H1 (cell line): ENCODE results near the gene CD247. TPM values are rescaled to one million over a fixed set of nuclear protein-coding genes. Genes with fewer than 3 reads are reported as not detected.

Experiments used
- CTCF ChIA-PET: fragments of 300-600 bp; sonication (Branson Sonifier 250); formaldehyde crosslinking; loops from one replicate; lab custom pipeline; 2021; ENCODE audit not compliant: partially characterized antibody; lab: Charles Lee
- POLR2A ChIA-PET: fragments of 300-600 bp; sonication (Branson Sonifier 250); formaldehyde crosslinking; loops from one replicate; lab custom pipeline; 2021; ENCODE audit warnings: inconsistent platforms; ENCODE audit not compliant: partially characterized antibody; lab: Charles Lee
- DNase-seq, 2 experiments: peaks; one replicate each; pipeline versions ENCODE4 v3.0.0 to v3.0.0-alpha.2; 2010 to 2022; ENCODE audit warnings: low spot score in 2 of 2, low read depth in 1 of 2, mixed read lengths in 1 of 2
- FAIRE-seq: peaks from 2 replicates; lab custom pipeline; 2011; peaks lifted over from hg19 to GRCh38; lab: Jason Lieb, UNC
- H2AFZ ChIP-seq: 2 replicates; pipeline ENCODE4 v1.8.1; 2012; ENCODE audit warnings: low read length, inconsistent platforms
- H2AK5ac ChIP-seq: 2 replicates; pipeline ENCODE4 v1.6.1; 2013; ENCODE audit warnings: low read depth, low read length
- H2BK120ac ChIP-seq: replicated peaks from 2 replicates; pipeline ENCODE3; 2013; ENCODE audit warnings: low read depth, low read length, inconsistent platforms
- H2BK12ac ChIP-seq: 2 replicates; pipeline ENCODE4 v1.6.1; 2013; ENCODE audit warnings: low read depth, low read length
- H2BK15ac ChIP-seq: 2 replicates; pipeline ENCODE4 v1.6.1; 2013; ENCODE audit warnings: low read length
- H2BK20ac ChIP-seq: 2 replicates; pipeline ENCODE4 v1.6.1; 2013; ENCODE audit warnings: low read length
- H2BK5ac ChIP-seq: 2 replicates; pipeline ENCODE4 v1.6.1; 2013; ENCODE audit warnings: low read depth, low read length
- H3K14ac ChIP-seq: 2 replicates; pipeline ENCODE4 v1.6.1; 2013; ENCODE audit warnings: inconsistent platforms; ENCODE audit not compliant: insufficient read length
- H3K18ac ChIP-seq: 2 replicates; pipeline ENCODE4 v1.6.1; 2013; ENCODE audit warnings: low read length; ENCODE audit errors: extremely low read depth
- H3K23ac ChIP-seq: 2 replicates; pipeline ENCODE4 v1.6.1; 2013; ENCODE audit warnings: inconsistent platforms; ENCODE audit not compliant: insufficient read length
- H3K23me2 ChIP-seq: 2 replicates; pipeline ENCODE4 v1.6.1; 2013; ENCODE audit warnings: low read depth, low read length
- H3K27ac ChIP-seq: 2 replicates; pipeline ENCODE4 v1.6.1; 2011; ENCODE audit warnings: low read depth, low read length, inconsistent platforms
- H3K27me3 ChIP-seq, 4 experiments: replicated peaks in 1 of 4; 1 replicate in 1 of 4; 2 replicates in 3 of 4; pipeline versions ENCODE4 v1.6.1 to v1.8.1; 2011 to 2013; ENCODE audit warnings: low read length in 3 of 4, mild to moderate bottlenecking in 3 of 4, inconsistent platforms in 2 of 4, mixed read lengths in 2 of 4, moderate library complexity in 1 of 4; ENCODE audit not compliant: control insufficient read depth in 3 of 4, insufficient read depth in 3 of 4; ENCODE audit errors: extremely low read depth in 1 of 4
- H3K36me3 ChIP-seq, 4 experiments: 2 replicates each; pipeline versions ENCODE4 v1.6.1 to v1.8.1; 2011 to 2013; ENCODE audit warnings: mild to moderate bottlenecking in 4 of 4, low read length in 3 of 4, moderate library complexity in 2 of 4, control low read depth in 1 of 4, inconsistent platforms in 1 of 4; ENCODE audit not compliant: insufficient read depth in 4 of 4, control insufficient read depth in 2 of 4
- H3K4ac ChIP-seq: replicated peaks from 2 replicates; pipeline ENCODE3; 2013; ENCODE audit warnings: low read length, low read depth, mixed read lengths, inconsistent platforms; ENCODE audit not compliant: insufficient read length
- H3K4me1 ChIP-seq, 4 experiments: replicated peaks in 1 of 4; 1 replicate in 1 of 4; 2 replicates in 3 of 4; pipeline versions ENCODE4 v1.6.1 to v1.8.1; 2011 to 2013; ENCODE audit warnings: low read length in 3 of 4, inconsistent platforms in 2 of 4, mixed read lengths in 1 of 4; ENCODE audit not compliant: insufficient read depth in 4 of 4, control insufficient read depth in 3 of 4
- H3K4me2 ChIP-seq, 2 experiments: 2 replicates each; pipeline versions ENCODE4 v1.6.1 to v1.8.1; 2011 to 2013; ENCODE audit warnings: low read depth in 2 of 2, low read length in 2 of 2, control low read depth in 1 of 2, inconsistent platforms in 1 of 2, mild to moderate bottlenecking in 1 of 2; ENCODE audit not compliant: insufficient read depth in 1 of 2
- H3K4me3 ChIP-seq, 4 experiments: fragments of 200-600, 300-600 bp in 1 of 4; sonication (generic), shearing (Covaris generic), sonication (Bioruptor Twin) in 1 of 4; 2 replicates each; pipeline versions ENCODE4 v1.5.1 to v1.8.1; 2011 to 2016; ENCODE audit warnings: low read length in 4 of 4, low read depth in 3 of 4, control low read depth in 2 of 4, inconsistent platforms in 2 of 4, mild to moderate bottlenecking in 2 of 4, mixed read lengths in 1 of 4, moderate library complexity in 1 of 4; ENCODE audit not compliant: insufficient read depth in 2 of 4; ENCODE audit errors: extremely low read depth in 1 of 4
- H3K56ac ChIP-seq: replicated peaks from 2 replicates; pipeline ENCODE3; 2013; ENCODE audit warnings: low read depth, mild to moderate bottlenecking, mixed read lengths, low read length, inconsistent platforms; ENCODE audit not compliant: insufficient read length
- H3K79me1 ChIP-seq: 2 replicates; pipeline ENCODE4 v1.6.1; 2013; ENCODE audit warnings: low read depth, low read length, control low read depth
- H3K79me2 ChIP-seq, 2 experiments: 2 replicates each; pipeline versions ENCODE4 v1.6.1 to v1.8.1; 2012 to 2013; ENCODE audit warnings: low read length in 2 of 2, mild to moderate bottlenecking in 2 of 2, inconsistent platforms in 1 of 2; ENCODE audit not compliant: insufficient read depth in 2 of 2, control insufficient read depth in 1 of 2
- H3K9ac ChIP-seq, 4 experiments: replicated peaks in 1 of 4; 1 replicate in 1 of 4; 2 replicates in 3 of 4; pipeline versions ENCODE4 v1.6.1 to v1.8.1; 2011 to 2013; ENCODE audit warnings: low read depth in 3 of 4, low read length in 3 of 4, control low read depth in 2 of 4, mild to moderate bottlenecking in 2 of 4, moderate library complexity in 2 of 4, inconsistent platforms in 1 of 4; ENCODE audit errors: extremely low read depth in 1 of 4
- H3K9me3 ChIP-seq, 2 experiments: 2 replicates each; pipeline versions ENCODE4 v1.6.1 to v1.8.1; 2012 to 2013; ENCODE audit warnings: mild to moderate bottlenecking in 2 of 2, moderate library complexity in 2 of 2, control low read depth in 1 of 2, inconsistent platforms in 1 of 2, low read depth in 1 of 2, low read length in 1 of 2, mixed read lengths in 1 of 2; ENCODE audit not compliant: insufficient read depth in 2 of 2
- H4K20me1 ChIP-seq, 2 experiments: replicated peaks in 1 of 2; 2 replicates each; pipeline versions ENCODE3 to v1.8.1; 2011 to 2013; ENCODE audit warnings: inconsistent platforms in 2 of 2, low read length in 2 of 2, mild to moderate bottlenecking in 1 of 2; ENCODE audit not compliant: insufficient read depth in 2 of 2, control insufficient read depth in 1 of 2
- H4K5ac ChIP-seq: 2 replicates; pipeline ENCODE4 v1.6.1; 2013; ENCODE audit warnings: low read length, low read depth, mixed read lengths, inconsistent platforms; ENCODE audit not compliant: insufficient read length
- H4K8ac ChIP-seq: 2 replicates; pipeline ENCODE4 v1.8.0; 2013; ENCODE audit warnings: mild to moderate bottlenecking, moderate library complexity, low read length, inconsistent platforms; ENCODE audit not compliant: insufficient read depth; ENCODE audit errors: extremely low read depth
- H4K91ac ChIP-seq: replicated peaks from 2 replicates; pipeline ENCODE3; 2013; ENCODE audit warnings: low read length, mixed read lengths, inconsistent platforms; ENCODE audit not compliant: insufficient read length
- BACH1 ChIP-seq: IDR thresholded peaks from 2 replicates; pipeline ENCODE4 v1.6.1; 2012; ENCODE audit warnings: low read length, improper control_type of control experiment
- CBX5 ChIP-seq: fragments of 300-800, 300-1000 bp; sonication (generic); IDR thresholded peaks from 2 replicates; pipeline ENCODE4 v1.7.1; 2016; ENCODE audit warnings: antibody characterized with exemption, low read length, low read depth
- CBX8 ChIP-seq: fragments of 300-800, 300-1000 bp; sonication (generic); IDR thresholded peaks from 2 replicates; pipeline ENCODE4 v1.7.1; 2016; ENCODE audit warnings: low read depth, low read length, borderline replicate concordance
- CREB1 ChIP-seq: IDR thresholded peaks from 2 replicates; pipeline ENCODE4 v1.6.1; 2012; ENCODE audit warnings: inconsistent platforms
- EGR1 ChIP-seq: IDR thresholded peaks from 2 replicates; pipeline ENCODE4 v1.6.1; 2011; ENCODE audit warnings: low read depth, low read length, borderline replicate concordance
- EP300 ChIP-seq, 2 experiments: IDR thresholded peaks; 1 replicate in 1 of 2; 2 replicates in 1 of 2; pipeline ENCODE4 v1.6.1; 2011 to 2012; ENCODE audit warnings: low read depth in 2 of 2, low read length in 2 of 2, mild to moderate bottlenecking in 2 of 2, borderline replicate concordance in 1 of 2, inconsistent platforms in 1 of 2, moderate library complexity in 1 of 2
- FOSL1 ChIP-seq: IDR thresholded peaks from 2 replicates; pipeline ENCODE4 v1.6.1; 2011; ENCODE audit warnings: mild to moderate bottlenecking, low read depth, low read length, moderate library complexity; ENCODE audit not compliant: insufficient read depth
- HDAC2 ChIP-seq, 2 experiments: fragments of 300-600 bp in 1 of 2; sonication (generic) in 1 of 2; IDR thresholded peaks; 2 replicates each; pipeline ENCODE4 v1.6.1; 2011 to 2012; ENCODE audit warnings: low read depth in 2 of 2, low read length in 2 of 2, mild to moderate bottlenecking in 2 of 2, moderate library complexity in 2 of 2, borderline replicate concordance in 1 of 2, inconsistent platforms in 1 of 2
- POLR2AphosphoS5 ChIP-seq: IDR thresholded peaks from 2 replicates; pipeline ENCODE4 v1.6.1; 2011; ENCODE audit warnings: low read depth, low read length
- TCF12 ChIP-seq: IDR thresholded peaks from 2 replicates; pipeline ENCODE4 v1.6.1; 2011; ENCODE audit warnings: low read depth, mild to moderate bottlenecking, low read length
- WGBS, 2 experiments: shearing (Covaris generic) in 1 of 2; methylation state at CpG; one replicate each; pipeline versions ENCODE4 v1.1.6 to v1.1.7; 2013 to 2015; ENCODE audit warnings: low lambda C conversion rate in 2 of 2, mixed read lengths in 2 of 2, inconsistent platforms in 1 of 2, low coverage in 1 of 2, missing lambda C conversion rate in 1 of 2; ENCODE audit not compliant: insufficient replicate concordance in 2 of 2, insufficient coverage in 1 of 2, insufficient read length in 1 of 2; ENCODE audit errors: extremely low coverage in 1 of 2, missing lambda C conversion rate in 1 of 2; 5-methylcytosine and 5-hydroxymethylcytosine counted together
- polyA plus RNA-seq, 7 experiments: library from polyadenylated mRNA; depleted of rRNA in 3 of 7; stranded (reverse) in 5 of 7; unstranded in 2 of 7; fragments of >200 nt in 5 of 7; fragments of 200-250 nt in 2 of 7; gene quantifications; 1 replicate in 5 of 7; 2 replicates in 1 of 7; 4 replicates in 1 of 7; pipeline versions ENCODE4 v1.2.1 to v1.2.3, GENCODE V29; 2011 to 2013; ENCODE audit warnings: missing spikeins in 2 of 7, mixed read lengths in 2 of 7
- total RNA-seq: library from RNA; stranded (reverse); fragmentation: NEBNext Ultra II Directional; extraction: Animal tissue kit (Norgen Biotek cat#: 25700); gene quantifications from 2 replicates; pipeline ENCODE4 v1.2.1, GENCODE V29; 2021
- TF ChIP-seq, protein P1 (sequence below): IDR thresholded peaks from 2 replicates; pipeline ENCODE4 v1.6.1; 2012; ENCODE audit warnings: inconsistent platforms

Gene CD247
- total and polyA plus RNA-seq, 2 of the 8 experiments (the other 6 are each of a cell fraction or from before 2014, with no cell fraction given), result 2.0 to 2.2 TPM

DNA sequence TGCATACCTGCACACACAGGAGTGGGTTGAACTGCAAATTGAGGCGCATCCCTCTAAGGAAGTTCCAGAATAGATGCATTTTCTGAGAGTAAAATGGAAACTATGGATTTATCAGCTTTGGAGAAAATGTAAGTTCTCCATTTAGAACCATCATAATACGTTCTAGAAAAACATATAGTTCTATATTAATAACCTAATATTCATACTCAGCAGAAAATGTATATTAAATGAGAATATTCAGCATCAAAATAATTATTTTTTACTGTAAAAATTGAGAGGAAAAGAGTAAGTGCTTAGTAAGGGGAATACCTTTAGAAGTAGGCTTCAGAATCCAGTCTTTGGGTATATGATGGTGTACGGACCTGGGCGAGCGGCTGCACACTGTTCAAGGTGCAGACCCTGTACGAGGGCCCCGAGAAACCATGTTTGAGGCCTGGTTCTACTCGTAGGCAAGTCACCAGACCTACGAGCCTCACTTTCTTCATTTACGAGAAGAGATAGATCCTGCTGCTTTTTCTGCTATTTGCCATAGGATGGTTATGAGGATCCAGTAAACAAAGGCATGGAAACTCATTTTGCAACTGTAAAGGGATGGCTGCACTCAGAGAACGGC is 6.8 kb downstream of the CD247 start:
- H3K56ac ChIP-seq, result no peak overlapping the region
- no peak overlapping the region for H3K27ac ChIP-seq
- no peaks in the 10 kb centered on the region for H3K79me1 ChIP-seq
- H3K23ac ChIP-seq, result no peak overlapping the region
- H3K4me2 ChIP-seq, result no peak overlapping the region
- no peaks in the 10 kb centered on the region for H4K20me1 ChIP-seq
- no peaks in the 10 kb centered on the region for H3K79me2 ChIP-seq
- no peak overlapping the region for H3K14ac ChIP-seq
- 85% methylated on average over 11 of the region's 11 CpGs; no CpG with 5 or more reads in 1 of the 2 experiments for WGBS, 2 experiments
- FAIRE-seq, result no peak
- no peak overlapping the region for H3K9ac ChIP-seq
- POLR2A ChIA-PET, result no interaction called here
- no peaks in the 10 kb centered on the region for H3K36me3 ChIP-seq
- no peak overlapping the region for H3K4ac ChIP-seq
- no peak overlapping the region for H3K4me3 ChIP-seq
- no peak overlapping the region for H4K8ac ChIP-seq
- H2BK20ac ChIP-seq, result no peak overlapping the region
- no peak overlapping the region for H2AK5ac ChIP-seq
- peaks cover 0 to 6% (median 1%) of the 10 kb centered on the region in 4 experiments; a peak in 2 of 7 replicates for H3K4me1 ChIP-seq
- no peaks in the 10 kb centered on the region for H3K9me3 ChIP-seq
- no peak overlapping the region for H4K91ac ChIP-seq
- H2BK5ac ChIP-seq, result no peak overlapping the region
- H2BK12ac ChIP-seq, result no peak overlapping the region
- no peaks in the 10 kb centered on the region for H3K23me2 ChIP-seq
- H2AFZ ChIP-seq, result peak overlapping the region; percentile 34; the same call in 1 of the 2 replicates
- H2BK15ac ChIP-seq, result no peak overlapping the region
- no peak overlapping the region for H2BK120ac ChIP-seq
- H3K27me3 ChIP-seq, result no peaks in the 10 kb centered on the region
- CTCF ChIA-PET, result no interaction called here
- no peak for DNase-seq
- no peak overlapping the region for H3K18ac ChIP-seq
- no peak overlapping the region for H4K5ac ChIP-seq
- TF ChIP-seq EP300 (IDR thresholded peaks at IDR 0.05; ENCODE audit: borderline replicate concordance in 1 of 2, low read depth in 2 of 2, low read length in 2 of 2) (no peak), EGR1 (no peak), CBX5 (no peak), FOSL1 (no peak), BACH1 (no peak), TCF12 (no peak), HDAC2 (IDR thresholded peaks at IDR 0.05; ENCODE audit: borderline replicate concordance in 1 of 2, low read depth in 2 of 2, low read length in 2 of 2) (no peak), CBX8 (no peak), POLR2AphosphoS5 (no peak), CREB1 (no peak)
- TF ChIP-seq, protein P1, sequence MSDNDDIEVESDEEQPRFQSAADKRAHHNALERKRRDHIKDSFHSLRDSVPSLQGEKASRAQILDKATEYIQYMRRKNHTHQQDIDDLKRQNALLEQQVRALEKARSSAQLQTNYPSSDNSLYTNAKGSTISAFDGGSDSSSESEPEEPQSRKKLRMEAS, result no peak
